Measurements from ENCODE around the gene MADD. TPM values are rescaled to one million over a fixed set of nuclear protein-coding genes. Genes with fewer than 3 reads are reported as not detected.

The MADD gene
- total and polyA plus RNA-seq, 8 donors = 13.6 to 131 (median 42.6) TPM

GRCh38 chr11:47376107-47376524 is 106.2 kb downstream of the MADD start:
- DNase-seq = no peak
- intact Hi-C loops (cut with DNase I; ENCODE audit: low total_unique reads) = loop anchor here (10.0 kb wide), 1 partner anchor 69 kb away; the partner anchor contains the start of gene RAPSN

GRCh38 chr11:47376525-47377371 is 106.8 kb downstream of the MADD start:
- 52 to 67% (median 60%) methylated on average over 9 to 14 of the region's 14 CpGs for WGBS, 5 donors
- Histone ChIP-seq H3K27me3 (no peaks in the 10 kb centered on the region), H3K4me1 (peaks cover 0 to 16% (median 0%) of the 10 kb centered on the region in 4 donors), H3K27ac (peak overlapping the region in 4 of 5 donors; percentile 51 to 87 (median 81)), H3K9me3 (no peaks in the 10 kb centered on the region), H3K36me3 (peaks cover 0 to 15% (median 0%) of the 10 kb centered on the region in 4 donors), H3K4me3 (peak overlapping the region; percentile 14 to 41 (median 36))
- no peak for TF ChIP-seq POLR2A (IDR thresholded peaks at IDR 0.05)
- no peak for TF ChIP-seq CTCF (IDR thresholded peaks at IDR 0.05)
- TF ChIP-seq EP300 (IDR thresholded peaks at IDR 0.05) = no peak
- TF ChIP-seq POLR2AphosphoS5 (IDR thresholded peaks at IDR 0.05) = no peak
- intact Hi-C loops (cut with DNase I; ENCODE audit: low total_unique reads) = loop anchor here (10.0 kb wide), 1 partner anchor 68 kb away; the partner anchor contains the start of gene RAPSN
- DNase-seq = no peak

More at GRCh38 chr11:47376107-47376524, 106.2 kb downstream of the MADD start:
- peaks cover 0 to 15% (median 0%) of the 10 kb centered on the region in 4 donors for H3K36me3 ChIP-seq
- WGBS, 5 donors = 72 to 80% (median 75%) methylated on average over 8 of the region's 8 CpGs
- peak overlapping the region in 3 of 4 donors; percentile 36 to 41 (median 37) for H3K4me3 ChIP-seq
- no peaks in the 10 kb centered on the region for H3K9me3 ChIP-seq
- H3K27me3 ChIP-seq = no peaks in the 10 kb centered on the region
- peak overlapping the region in 3 of 5 donors; percentile 51 to 87 (median 85) for H3K27ac ChIP-seq
- H3K4me1 ChIP-seq = peaks cover 0 to 16% (median 0%) of the 10 kb centered on the region in 4 donors
- TF ChIP-seq CTCF (IDR thresholded peaks at IDR 0.05) (no peak), EP300 (IDR thresholded peaks at IDR 0.05) (no peak), POLR2AphosphoS5 (IDR thresholded peaks at IDR 0.05) (no peak), POLR2A (IDR thresholded peaks at IDR 0.05) (no peak)

GRCh38 chr11:47377571-47378009 is 107.7 kb downstream of the MADD start:
- Histone ChIP-seq H3K4me3 (peak overlapping the region; percentile 14 to 41 (median 36)), H3K27me3 (no peaks in the 10 kb centered on the region), H3K4me1 (peaks cover 0 to 16% (median 0%) of the 10 kb centered on the region in 4 donors), H3K27ac (peak overlapping the region; percentile 19 to 87 (median 77)), H3K36me3 (peaks cover 0 to 10% (median 0%) of the 10 kb centered on the region in 4 donors), H3K9me3 (no peaks in the 10 kb centered on the region)
- DNase-seq = peak in 1 of 2 donors; percentile 11
- WGBS, 5 donors = 66 to 76% (median 71%) methylated on average over 5 of the region's 5 CpGs
- TF ChIP-seq EP300 (IDR thresholded peaks at IDR 0.05) = no peak
- no peak for TF ChIP-seq POLR2A (IDR thresholded peaks at IDR 0.05)
- TF ChIP-seq POLR2AphosphoS5 (IDR thresholded peaks at IDR 0.05) = no peak
- no peak for TF ChIP-seq CTCF (IDR thresholded peaks at IDR 0.05)
- intact Hi-C loops (cut with DNase I; ENCODE audit: low total_unique reads) = loop anchor here (10.0 kb wide), 1 partner anchor 67 kb away; the partner anchor contains the start of gene RAPSN

All from stomach (tissue), 9 donors.